Measurements from ENCODE around the gene RITA1. TPM values are rescaled to one million over a fixed set of nuclear protein-coding genes. Genes with fewer than 3 reads are reported as not detected.
A peak's percentile ranks its signal among the peaks of the same experiment; 100 is the strongest.

The RITA1 gene
- total RNA-seq, 1 donor from 2014 or later: 14.2 TPM

DNA sequence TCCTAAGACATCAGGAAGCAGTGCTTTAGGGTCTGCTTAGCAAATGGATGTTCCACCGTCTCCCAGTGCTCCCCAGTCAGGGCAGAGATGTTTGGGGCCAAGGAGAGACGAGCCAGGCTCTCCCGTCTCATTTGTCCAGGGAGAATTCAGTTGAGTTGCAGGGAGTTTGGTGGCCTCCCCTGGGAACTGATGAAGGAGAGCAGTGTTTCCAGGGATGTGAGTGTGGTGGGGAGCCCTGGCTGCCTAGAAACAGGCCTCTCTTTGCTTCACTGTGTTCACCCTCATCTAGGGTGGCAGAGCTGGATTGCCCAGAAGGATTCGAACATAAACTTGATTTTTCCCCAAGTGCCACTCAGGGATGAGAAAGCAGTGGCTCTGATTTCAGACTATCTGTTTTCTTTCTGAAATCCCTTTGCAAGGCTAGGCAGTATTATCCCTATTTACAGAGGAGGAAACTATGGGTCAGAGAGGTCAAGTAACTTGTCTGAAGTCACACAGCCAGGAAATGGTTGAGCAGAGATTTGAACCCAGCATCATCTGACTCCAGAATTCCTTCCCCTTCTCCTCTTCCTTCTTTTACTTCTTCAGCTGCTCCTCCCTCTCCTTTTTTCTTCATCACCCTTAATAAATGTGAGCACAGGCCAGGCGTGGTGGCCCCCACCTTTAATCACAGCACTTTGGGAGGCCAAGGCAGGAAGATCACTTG lies 42.3 kb downstream of the RITA1 start:
- DNase-seq (ENCODE audit: low read depth in 2 of 2): peak in 1 of 2 donors; percentile 36

DNA sequence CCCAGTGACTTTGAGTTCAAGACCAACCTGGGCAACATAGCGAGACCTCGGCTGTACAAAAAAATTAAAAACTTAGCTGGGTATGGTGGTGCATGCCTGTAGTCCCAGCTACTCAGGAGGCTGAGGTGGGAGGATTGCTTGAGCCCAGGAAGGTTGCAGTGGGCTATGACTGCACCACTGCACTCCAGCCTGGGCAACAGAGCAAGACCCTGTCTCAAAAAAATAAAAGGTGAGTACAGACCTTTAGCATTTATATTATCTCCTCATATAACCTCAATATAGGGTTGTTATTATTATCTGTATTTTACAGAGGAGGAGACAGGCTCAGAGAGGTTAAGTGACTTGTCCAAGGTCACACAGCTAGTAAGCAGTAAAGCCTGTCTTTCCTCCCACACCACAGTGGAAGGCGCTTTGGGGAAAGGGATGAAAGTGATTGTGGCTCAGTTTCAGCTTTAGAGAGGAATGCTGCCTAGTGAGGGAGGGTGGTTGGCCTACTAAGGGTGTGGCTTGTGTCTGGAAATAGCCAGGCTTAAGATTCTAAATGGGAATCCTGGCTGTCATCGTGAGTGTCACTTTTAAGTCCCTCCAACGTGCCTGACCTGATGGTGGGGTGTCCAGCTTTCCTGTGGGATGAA lies 43.0 kb downstream of the RITA1 start:
- no peak for DNase-seq (ENCODE audit: low read depth in 2 of 2)

DNA sequence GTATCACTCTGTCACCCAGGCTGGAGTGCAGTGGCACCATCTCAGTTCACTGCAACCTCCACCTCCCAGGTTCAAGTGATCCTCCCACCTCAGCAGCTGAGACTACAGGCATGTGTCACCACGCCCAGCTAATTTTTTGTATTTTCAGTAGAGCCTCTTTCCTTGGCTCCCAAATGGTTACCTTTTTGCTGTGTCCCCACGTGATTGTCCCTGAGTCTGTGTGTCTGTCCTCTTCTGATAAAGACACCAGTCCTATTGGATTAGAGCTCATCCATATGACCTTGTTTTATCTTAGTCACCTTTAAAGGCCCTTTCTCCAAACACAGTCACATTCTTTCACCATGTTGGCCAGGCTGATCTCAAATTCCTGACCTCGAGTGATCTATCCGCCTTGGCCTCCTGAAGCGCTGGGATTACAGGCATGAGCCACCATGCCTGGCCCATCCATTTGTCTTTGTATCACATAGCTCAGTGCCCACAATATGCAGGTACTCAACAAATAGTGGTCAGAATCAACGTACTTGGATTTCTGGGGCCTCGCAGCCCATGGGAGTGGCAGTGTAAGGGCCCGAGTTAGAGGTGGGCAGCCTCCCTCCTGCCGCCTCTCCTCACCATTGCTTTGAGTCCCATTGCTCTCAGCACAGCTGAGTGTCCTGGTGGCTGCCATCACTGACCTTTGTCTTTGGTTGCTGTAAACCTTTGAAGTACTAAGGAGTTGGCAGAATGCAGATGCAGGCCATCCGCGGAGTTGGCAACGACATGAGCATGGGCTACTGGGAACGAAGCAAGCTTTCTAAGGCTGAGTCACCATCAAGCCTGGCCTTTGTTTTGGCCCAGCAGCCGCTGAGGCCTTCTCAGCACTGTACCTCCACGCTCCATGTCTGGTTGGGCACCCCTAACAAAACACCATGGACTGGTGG lies 45.1 kb downstream of the RITA1 start:
- DNase-seq (ENCODE audit: low read depth in 2 of 2): peak in 1 of 2 donors; percentile 37

DNA sequence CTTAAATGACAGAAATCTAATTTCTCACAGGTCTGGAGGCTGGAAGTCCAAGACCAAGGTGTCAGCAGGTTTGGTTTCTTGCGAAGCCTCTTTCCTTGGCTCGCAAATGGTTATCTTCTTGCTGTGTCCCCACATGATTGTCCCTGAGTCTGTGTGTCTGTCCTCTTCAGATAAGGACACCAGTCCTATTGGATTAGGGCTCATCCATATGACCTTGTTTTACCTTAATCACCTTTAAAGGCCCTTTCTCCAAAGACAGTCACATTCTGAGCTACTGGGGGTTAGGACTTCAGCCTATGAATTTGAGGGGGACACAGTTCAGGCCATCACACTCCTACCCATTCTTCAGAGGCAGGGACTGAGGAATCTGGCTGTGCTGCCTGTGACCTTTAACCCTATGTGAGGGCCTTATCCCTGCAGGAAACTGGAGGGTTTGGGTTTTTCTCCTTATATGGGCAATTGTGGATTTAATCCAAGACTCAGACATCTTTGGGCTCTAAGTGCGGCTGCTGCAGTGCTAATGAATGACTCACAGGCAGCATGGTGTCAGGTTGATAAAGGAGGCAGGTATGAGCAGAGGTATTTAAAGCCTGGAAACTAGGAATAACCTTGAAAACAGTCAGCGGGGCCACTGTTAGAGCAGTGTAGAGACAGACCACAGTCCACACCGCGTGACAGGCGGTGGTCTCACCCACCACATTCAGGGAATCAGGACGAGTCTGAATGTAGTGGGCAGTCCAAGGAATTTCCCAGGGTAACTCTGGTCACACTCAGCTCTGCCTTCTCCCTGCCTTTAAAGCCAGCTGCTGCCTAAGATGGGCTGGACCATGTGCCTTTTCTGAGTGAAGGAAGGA lies 45.9 kb downstream of the RITA1 start:
- DNase-seq (ENCODE audit: low read depth in 2 of 2): peak in 1 of 2 donors; percentile 59

DNA sequence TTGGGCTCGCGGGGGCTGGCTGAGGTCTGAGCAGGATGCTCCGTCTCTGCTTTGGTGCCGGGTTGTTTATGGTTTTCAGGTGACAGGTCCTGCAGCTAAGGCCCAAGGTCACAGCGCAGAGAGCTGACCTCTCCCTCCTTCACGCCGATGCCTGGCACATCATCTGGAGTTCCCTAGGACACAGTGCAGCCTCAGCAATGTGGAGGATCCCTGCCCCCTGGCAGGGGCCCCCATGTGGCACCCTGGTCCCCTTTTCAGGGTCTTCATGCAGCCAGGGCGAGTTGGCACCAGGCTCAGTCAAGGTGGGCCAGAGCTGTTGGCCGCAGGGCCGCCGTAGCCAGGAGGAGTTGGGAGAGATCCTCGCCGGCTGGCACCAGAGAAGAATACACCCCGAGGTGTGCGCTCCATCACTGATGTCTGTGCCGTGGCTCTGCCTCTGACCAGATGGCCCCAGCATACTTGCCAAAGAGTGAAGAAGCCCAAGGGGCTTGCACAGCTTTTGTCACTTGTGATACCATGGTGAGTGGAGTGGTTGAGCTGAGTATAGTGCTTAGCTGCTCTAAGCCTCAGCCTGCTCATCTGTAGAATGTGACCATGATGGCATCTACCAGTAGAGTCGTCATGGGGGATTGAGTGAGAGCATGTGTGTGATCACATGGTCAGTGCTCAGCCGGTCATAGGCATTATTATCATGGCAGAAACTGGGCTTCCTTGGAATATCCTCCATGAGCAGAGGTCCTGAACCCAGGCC lies 46.7 kb downstream of the RITA1 start:
- DNase-seq (ENCODE audit: low read depth in 2 of 2): no peak

DNA sequence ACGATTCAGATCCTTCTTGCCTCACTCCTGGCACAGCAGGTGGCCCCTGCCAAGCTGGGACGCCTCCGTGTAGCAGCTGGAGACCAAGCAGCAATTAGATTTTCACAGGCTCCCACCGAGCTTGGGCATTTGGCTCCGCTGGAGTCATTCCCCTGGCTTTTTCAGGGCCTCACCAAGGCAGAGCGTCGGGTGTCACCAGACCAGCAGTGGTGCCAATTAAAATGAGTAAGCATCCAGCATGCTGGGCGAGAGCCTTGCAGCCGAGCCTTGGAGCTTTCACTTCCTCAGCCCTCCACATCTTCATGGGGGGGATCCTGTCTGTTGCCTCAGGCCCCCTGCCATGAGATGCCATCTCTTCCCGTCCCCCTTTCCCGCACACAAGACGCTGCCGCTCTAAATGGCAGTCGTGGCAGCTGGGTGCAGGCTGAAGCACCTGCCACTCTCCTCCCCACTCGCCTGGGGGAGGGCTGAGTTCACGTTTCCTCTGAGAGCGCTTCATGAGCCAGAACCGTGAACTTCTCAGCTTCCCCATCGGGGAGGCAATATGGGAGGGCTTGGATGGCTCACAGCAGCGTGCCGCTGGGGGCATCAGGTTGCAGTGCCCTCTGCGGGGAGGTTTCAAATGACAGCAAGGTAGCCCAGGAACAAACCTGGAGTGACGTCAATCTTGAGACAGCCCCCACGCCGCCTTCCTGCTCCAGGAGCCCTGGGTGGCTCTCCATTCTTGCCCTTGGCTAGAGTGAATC lies 47.5 kb downstream of the RITA1 start:
- DNase-seq (ENCODE audit: low read depth in 2 of 2): no peak

DNA sequence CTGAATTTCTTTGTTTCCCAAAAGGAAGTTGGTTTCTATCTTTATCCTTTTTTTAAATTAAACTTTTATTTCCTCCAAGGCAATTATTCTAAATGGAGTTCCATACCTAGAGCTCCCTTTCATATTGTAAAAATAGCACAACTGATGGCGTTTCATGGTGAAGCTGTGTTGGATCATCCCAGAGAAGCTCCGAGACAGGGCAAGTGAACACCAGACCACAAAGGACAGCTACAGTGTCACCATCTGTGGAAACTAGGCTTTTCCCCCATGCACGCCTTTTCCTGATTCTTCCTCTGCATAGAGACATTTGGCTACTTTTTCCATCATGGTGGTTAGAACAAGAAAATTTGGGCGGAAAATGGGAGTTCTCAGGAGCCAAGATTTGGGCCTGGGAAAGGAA lies 48.4 kb downstream of the RITA1 start:
- no peak for DNase-seq (ENCODE audit: low read depth in 2 of 2)

DNA sequence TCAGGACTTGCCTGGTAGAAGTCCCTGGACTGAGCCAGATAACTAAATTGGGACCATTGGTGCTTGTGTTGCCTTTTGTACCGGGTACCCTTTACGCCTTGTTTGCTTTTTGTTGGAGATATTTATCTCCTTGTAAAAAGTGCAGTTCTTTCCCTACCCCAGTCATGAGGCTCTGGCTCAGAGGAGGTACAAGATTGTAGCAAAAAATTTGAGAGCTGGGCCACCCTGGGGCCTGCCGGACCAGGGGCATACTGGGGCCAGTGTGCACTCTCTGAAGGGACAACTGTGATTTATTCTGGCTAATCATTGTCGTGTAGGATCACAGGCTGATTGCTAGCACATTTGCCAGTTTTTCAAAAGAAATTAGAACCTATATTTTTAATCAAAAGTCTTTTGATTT lies 49.0 kb downstream of the RITA1 start:
- no peak for DNase-seq (ENCODE audit: low read depth in 2 of 2)

DNA sequence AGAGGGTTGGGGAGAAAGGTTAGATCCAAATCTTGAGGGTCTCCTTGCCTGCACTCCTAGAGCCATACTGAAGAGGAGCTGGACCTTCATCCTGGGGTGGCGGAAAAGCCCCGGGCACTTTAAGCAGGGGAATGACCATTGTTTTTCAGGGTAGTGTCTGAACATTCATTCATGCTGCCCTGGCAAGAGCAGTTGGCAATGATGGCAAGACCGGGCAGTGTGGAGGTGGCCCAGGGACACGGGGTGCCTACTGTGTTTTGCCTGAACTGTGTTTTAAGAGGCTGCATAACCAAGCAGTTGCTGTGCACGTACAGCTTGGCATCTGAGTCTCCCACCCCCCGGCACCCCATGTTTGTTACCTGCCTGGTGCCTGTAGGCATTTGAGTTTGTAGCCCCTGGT lies 50.5 kb downstream of the RITA1 start:
- DNase-seq (ENCODE audit: low read depth in 2 of 2): no peak

DNA sequence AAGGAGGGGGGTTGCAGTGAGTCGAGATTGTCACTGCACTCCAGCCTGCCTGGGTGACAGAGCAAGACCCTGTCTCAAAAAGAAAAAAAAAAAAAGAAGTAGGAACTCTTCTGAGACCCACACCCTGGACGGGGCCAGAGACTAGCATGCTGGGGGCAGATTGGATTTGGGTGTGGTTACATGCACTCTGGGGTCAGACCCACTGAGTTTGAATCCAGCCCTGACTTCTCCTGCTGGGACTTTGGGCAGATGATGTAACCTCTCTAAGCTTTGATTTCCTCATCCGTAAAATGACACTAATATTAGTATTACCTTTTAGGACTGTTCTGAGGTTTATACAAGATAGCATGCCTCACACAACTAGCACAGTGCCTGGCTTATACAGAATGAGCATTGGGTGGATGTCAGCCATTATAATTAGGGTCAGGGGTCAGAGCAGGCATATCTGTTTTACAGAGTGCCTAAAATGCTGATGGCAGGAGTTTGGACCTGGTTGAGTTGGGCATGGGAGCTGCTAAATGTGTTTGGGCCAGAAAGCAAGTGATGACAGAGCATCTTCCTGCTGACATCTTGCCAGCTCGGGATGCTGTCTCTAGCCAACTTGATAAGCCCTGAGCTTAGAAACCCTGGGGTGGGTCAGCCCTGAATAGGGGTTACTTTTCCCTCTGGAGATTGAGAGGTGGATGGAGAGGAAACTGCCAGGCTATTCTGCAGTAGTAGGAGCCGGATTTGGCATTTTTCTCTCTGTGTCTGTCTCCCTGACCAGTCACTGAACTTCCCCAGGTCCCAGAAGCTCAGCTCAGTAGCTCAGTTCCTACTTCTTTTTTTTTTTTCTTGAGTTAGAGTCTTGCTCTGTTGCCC lies 51.2 kb downstream of the RITA1 start:
- DNase-seq (ENCODE audit: low read depth in 2 of 2): no peak

DNA sequence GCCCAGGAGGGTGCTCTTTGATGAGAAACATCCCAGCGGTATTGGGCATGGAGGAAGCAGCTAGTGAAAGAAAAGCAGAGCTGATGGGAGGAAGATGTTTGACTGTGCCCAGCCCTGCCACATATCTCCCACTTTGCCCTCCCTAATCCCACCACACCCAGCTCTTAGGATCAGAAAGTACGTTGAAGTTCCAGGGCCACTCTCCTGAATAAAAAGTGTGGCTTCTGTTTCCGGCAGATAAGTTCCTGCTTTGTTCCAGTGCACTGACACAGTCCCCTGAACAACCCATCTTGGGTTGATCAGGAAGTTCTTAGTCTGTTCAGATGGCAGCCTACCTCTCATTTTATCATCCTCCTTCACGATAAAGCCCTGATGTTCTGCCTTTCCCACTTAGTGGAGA lies 52.2 kb downstream of the RITA1 start:
- DNase-seq (ENCODE audit: low read depth in 2 of 2): peak in 1 of 2 donors; percentile 54

DNA sequence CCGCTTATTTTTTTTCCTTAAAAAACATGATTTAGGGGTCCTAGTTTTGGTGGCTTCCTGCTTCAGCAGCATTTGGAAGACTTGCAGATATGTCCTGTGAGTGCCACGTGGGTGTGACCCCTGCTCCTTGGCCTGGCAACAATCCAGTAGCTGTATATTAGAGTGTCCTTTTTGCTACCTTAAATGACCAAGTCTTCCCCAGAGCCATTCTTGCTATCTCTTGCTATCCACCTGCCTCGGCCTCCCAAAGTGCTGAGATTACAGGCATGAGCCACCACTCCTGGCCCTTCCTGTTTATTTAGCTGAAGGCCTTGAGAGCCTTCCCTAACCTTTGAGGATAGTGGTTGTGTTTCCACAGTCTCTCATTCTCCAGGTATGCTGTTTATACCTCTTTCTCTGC lies 52.8 kb downstream of the RITA1 start:
- no peak for DNase-seq (ENCODE audit: low read depth in 2 of 2)

DNA sequence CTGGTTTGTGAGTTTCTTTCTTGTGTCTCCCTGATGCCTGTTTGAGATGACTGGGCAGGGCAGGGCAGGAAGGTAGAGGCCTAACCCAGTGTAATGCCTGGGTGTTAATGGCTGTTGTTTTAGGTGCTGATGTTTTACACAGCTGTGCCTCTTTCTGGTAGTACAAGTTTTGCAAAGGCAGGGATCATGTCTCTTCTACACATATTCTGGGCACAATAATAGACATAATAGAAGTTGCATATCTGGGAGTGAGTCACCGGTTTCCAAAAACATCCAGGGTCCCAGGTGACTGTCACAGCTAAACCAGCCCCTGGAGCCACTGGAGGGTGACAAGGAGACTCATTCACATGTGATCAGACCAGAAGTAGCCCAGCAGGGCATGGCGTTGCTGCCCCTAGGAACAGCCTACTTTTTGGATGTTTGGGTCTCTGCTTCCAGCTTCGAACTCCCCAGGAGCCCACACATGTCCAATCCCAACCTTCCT lies 53.8 kb downstream of the RITA1 start:
- no peak for DNase-seq (ENCODE audit: low read depth in 2 of 2)

DNA sequence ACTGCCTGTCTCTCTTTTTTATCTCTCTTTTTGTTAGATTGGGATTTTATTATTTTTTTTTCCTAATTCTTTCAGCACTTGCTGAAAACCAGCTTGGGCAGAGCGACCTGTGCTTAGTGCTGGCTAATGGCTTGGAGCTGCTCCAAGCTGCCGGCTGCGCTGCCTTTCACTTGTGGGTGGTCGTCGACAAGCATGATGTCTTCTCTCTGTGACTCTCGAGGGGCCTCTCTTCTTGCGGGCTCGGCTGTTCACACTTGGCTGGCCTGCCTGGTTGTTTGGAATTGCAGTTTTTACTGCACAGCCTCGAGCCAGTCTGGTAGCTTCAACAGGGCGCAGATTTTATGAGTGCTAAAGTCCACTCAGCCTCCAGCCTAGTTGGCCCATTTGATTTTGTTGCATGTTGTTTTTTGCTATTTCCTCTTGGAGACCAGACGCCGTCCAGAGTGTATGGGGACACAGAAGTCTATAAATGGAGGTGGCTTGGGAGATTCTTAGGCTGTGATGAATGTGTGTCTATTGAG lies 54.4 kb downstream of the RITA1 start:
- DNase-seq (ENCODE audit: low read depth in 2 of 2): no peak

DNA sequence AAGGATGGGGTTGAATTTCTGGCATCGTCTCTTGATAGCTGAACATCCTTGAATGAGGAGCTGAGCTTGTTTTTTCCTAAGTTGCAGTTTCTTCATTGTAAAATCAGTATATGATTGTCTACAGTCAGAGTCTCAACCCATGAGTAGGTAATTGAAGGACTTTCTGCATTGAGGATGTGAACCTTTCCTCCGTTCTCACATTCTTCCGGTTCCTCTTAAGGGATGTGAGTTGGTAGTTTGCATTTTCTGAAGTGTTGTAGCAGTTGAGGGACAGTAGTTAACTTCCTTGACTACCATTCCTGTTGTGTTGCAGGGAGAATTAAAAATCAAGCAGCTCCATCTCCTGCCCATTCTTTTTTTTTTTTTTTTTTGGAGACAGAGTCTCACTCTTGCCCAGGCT lies 54.9 kb downstream of the RITA1 start:
- no peak for DNase-seq (ENCODE audit: low read depth in 2 of 2)

DNA sequence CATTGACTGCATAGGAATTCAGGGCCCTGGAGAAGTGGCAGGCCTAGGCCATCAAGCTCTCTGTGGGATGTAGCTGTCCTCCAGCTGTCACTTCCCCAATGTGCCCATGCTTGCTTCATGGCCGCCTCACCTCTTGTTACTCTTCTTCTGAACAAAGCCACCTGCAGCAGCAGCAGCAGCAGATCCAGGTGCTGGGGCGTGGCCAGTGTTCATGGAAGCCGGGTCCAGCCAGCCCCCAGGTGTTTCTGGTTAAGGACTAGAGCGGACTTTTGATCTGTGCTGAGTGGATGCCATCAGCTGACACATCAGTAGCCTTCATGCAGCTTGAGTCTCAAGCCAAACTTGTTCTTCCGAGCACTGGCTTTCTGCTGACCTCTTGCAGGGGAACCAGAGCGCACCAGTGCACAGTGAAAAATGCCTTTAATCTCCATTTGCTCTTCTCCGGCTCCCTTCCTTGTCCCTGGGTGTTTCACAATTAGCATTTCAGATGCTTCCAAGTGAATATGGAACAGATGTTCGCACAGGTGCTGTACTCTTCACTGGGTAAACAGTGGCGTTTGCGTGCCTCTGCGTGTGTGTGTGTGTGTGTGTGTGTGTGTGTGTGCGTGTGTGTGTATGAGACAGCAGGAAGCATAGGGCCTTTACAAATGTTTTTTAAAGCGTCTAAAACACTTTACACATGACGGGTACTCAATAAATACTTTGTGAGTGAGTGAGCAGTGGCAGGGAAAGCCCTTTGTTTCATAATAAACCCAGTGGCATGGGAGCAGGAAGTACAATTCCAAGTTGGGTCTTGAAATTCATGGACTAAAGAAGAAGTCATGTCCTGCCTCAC lies 55.9 kb downstream of the RITA1 start:
- DNase-seq (ENCODE audit: low read depth in 2 of 2): peak; percentile 65 to 86
